ENCODE measurements around the gene KCMF1. TPM values are rescaled to one million over a fixed set of nuclear protein-coding genes. Genes with fewer than 3 reads are reported as not detected.

Gene KCMF1
- total RNA-seq, 1 experiment from 2014 or later, result 106 TPM

GRCh38 chr2:84980263-84980983 is 9.5 kb downstream of the KCMF1 start:
- DNase-seq (ENCODE audit: low spot score), result no peak

- DNase-seq (ENCODE audit: low spot score), result no peak
Measured at GRCh38 chr2:84986018-84986417, 15.1 kb downstream of the KCMF1 start.

GRCh38 chr2:84989422-84989821 is 18.5 kb downstream of the KCMF1 start:
- DNase-seq (ENCODE audit: low spot score), result no peak

GRCh38 chr2:84989927-84990326 is 19.0 kb downstream of the KCMF1 start:
- DNase-seq (ENCODE audit: low spot score), result no peak

GRCh38 chr2:84991404-84992160 is 20.6 kb downstream of the KCMF1 start:
- DNase-seq (ENCODE audit: low spot score), result peak; percentile 61

GRCh38 chr2:84995826-84996225 is 24.9 kb downstream of the KCMF1 start:
- DNase-seq (ENCODE audit: low spot score), result no peak

- no peak for DNase-seq (ENCODE audit: low spot score)
Measured at GRCh38 chr2:84996909-84997308, 25.9 kb downstream of the KCMF1 start.

- no peak for DNase-seq (ENCODE audit: low spot score)
Measured at GRCh38 chr2:84999553-84999955, 28.6 kb downstream of the KCMF1 start.

GRCh38 chr2:85001595-85001994 is 30.6 kb downstream of the KCMF1 start:
- DNase-seq (ENCODE audit: low spot score), result no peak

- no peak for DNase-seq (ENCODE audit: low spot score)
Measured at GRCh38 chr2:85002534-85002933, 31.6 kb downstream of the KCMF1 start.

- no peak for DNase-seq (ENCODE audit: low spot score)
Measured at GRCh38 chr2:85008252-85008651, 37.3 kb downstream of the KCMF1 start.

- DNase-seq (ENCODE audit: low spot score), result no peak
Measured at GRCh38 chr2:85009019-85009618, 38.2 kb downstream of the KCMF1 start.

GRCh38 chr2:85010404-85010803 is 39.4 kb downstream of the KCMF1 start:
- DNase-seq (ENCODE audit: low spot score), result no peak

- DNase-seq (ENCODE audit: low spot score), result no peak
Measured at GRCh38 chr2:85011098-85011497, 40.1 kb downstream of the KCMF1 start.

GRCh38 chr2:85011747-85012146 is 40.8 kb downstream of the KCMF1 start:
- DNase-seq (ENCODE audit: low spot score), result no peak

GRCh38 chr2:85012431-85012830 is 41.5 kb downstream of the KCMF1 start:
- DNase-seq (ENCODE audit: low spot score), result no peak

GRCh38 chr2:85012855-85013254 is 41.9 kb downstream of the KCMF1 start:
- DNase-seq (ENCODE audit: low spot score), result no peak

- DNase-seq (ENCODE audit: low spot score), result no peak
Measured at GRCh38 chr2:85015653-85016360, 44.8 kb downstream of the KCMF1 start.

- no peak for DNase-seq (ENCODE audit: low spot score)
Measured at GRCh38 chr2:85016446-85016845, 45.5 kb downstream of the KCMF1 start.

- peak; percentile 23 for DNase-seq (ENCODE audit: low spot score)
Measured at GRCh38 chr2:85017411-85018048, 46.6 kb downstream of the KCMF1 start.

- DNase-seq (ENCODE audit: low spot score), result no peak
Measured at GRCh38 chr2:85018049-85018447, 47.1 kb downstream of the KCMF1 start.

GRCh38 chr2:85019121-85019520 is 48.2 kb downstream of the KCMF1 start:
- DNase-seq (ENCODE audit: low spot score), result no peak

Measured in A172 (cell line).